ENCODE data around the gene LSAMP. TPM values are rescaled to one million over a fixed set of nuclear protein-coding genes. Genes with fewer than 3 reads are reported as not detected.

The LSAMP gene
- total and polyA plus RNA-seq, 2 of the 8 experiments (the other 6 are each of a cell fraction or from before 2014, with no cell fraction given): 1.8 to 5.7 TPM

DNA sequence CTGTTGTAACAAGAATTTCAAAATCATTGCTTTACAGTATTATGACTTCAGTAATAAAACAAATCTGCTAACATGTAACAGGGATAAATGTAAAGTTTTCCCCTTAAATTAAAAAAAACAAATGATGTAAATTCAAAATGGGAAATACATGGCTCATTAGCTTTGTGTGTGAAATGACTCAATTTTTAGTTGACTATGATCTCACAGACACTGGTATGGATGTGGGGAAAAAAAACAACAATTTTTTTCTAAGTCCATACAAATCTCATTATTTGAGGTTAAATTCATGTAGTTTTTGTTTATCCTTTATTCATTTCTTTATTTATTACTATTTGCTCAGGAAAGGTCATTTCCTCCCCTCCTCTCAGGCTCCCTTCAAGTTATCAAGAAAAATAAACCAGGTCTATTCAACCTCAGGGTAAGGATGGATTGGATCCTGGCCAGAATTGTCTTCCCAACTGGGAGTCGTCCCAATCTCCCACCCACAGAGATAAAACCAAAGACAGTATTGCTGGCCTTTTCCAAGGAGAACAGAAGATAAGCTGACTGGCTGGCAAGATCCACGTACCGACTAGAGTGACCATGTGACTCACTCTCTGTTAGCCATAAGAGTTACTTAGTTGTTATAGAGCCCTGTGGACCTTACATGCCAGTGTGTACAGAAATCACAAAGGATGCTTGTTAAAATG is 448.7 kb downstream of the LSAMP start (continued):
- TF ChIP-seq EP300 (IDR thresholded peaks at IDR 0.05; ENCODE audit: borderline replicate concordance in 1 of 2, low read depth in 2 of 2, low read length in 2 of 2) (no peak), CHD7 (IDR thresholded peaks at IDR 0.05; ENCODE audit: insufficient replicate concordance, low read length) (no peak), FOSL1 (IDR thresholded peaks at IDR 0.05; ENCODE audit: insufficient read depth, low read depth, low read length) (no peak), RNF2 (IDR thresholded peaks at IDR 0.05; ENCODE audit: borderline replicate concordance, low read depth, low read length, missing control alignments, poor library complexity, severe bottlenecking) (no peak), SP4 (IDR thresholded peaks at IDR 0.05; ENCODE audit: low read length) (no peak)

All from H1 (cell line).